ENCODE measurements around the gene ASTN2.

ASTN2 gene

GRCh38 chr9:117083559-117083958 is 331.3 kb downstream of the ASTN2 start:
- no peak for DNase-seq
- H2AFZ ChIP-seq (ENCODE audit: low read depth, low read length) = no peak overlapping the region

DNA sequence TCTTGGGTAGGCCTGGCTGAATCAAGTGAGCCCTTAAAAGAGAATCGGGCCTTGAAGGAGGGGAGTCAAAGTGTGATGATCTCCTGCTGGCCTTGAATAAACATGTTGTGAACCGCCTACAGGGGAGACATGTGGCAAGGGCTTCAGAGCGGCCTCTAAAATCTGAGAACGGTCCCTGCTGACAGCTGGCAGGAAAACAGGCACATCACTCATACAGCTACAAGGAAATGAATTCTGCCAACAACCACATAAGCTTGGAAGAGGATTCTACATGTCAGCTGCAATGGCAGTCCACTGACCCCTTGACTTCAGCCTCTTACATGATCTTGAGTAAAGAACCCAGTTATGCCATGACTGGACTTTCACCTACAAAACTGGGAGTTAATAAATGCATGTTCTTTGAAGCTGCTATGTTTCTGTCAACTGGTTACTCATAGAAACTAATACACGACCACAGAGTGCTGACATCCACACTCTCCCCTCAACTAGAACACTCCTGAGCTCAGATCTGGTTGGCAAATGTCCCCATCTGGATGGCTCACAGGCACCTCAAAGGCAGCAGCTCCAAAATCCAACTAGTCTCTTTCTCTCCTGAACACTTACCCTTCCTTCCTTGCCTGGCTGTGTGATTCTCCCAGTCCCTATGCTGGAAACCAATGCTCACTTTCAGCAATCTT is 333.1 kb downstream of the ASTN2 start:
- H3K9ac ChIP-seq (ENCODE audit: low read depth, low read length) = no peak overlapping the region
- no peaks in the 10 kb centered on the region for H3K79me2 ChIP-seq (ENCODE audit: insufficient read depth, low read length)
- no peak for ATAC-seq (ENCODE audit: insufficient read depth, low read depth)
- no peak overlapping the region for H2AFZ ChIP-seq (ENCODE audit: low read depth, low read length)
- TF ChIP-seq, protein P1, sequence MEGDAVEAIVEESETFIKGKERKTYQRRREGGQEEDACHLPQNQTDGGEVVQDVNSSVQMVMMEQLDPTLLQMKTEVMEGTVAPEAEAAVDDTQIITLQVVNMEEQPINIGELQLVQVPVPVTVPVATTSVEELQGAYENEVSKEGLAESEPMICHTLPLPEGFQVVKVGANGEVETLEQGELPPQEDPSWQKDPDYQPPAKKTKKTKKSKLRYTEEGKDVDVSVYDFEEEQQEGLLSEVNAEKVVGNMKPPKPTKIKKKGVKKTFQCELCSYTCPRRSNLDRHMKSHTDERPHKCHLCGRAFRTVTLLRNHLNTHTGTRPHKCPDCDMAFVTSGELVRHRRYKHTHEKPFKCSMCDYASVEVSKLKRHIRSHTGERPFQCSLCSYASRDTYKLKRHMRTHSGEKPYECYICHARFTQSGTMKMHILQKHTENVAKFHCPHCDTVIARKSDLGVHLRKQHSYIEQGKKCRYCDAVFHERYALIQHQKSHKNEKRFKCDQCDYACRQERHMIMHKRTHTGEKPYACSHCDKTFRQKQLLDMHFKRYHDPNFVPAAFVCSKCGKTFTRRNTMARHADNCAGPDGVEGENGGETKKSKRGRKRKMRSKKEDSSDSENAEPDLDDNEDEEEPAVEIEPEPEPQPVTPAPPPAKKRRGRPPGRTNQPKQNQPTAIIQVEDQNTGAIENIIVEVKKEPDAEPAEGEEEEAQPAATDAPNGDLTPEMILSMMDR (IDR thresholded peaks at IDR 0.05; ENCODE audit: borderline replicate concordance, extremely low read depth, low read length, poor library complexity, severe bottlenecking) = no peak
- TF ChIP-seq EZH2 (IDR thresholded peaks at IDR 0.05; ENCODE audit: borderline replicate concordance, low read depth, low read length, severe bottlenecking) = no peak
- H3K27me3 ChIP-seq (ENCODE audit: insufficient read depth, low read length, poor library complexity) = no peaks in the 10 kb centered on the region
- H4K20me1 ChIP-seq (ENCODE audit: insufficient read depth, low read length) = no peaks in the 10 kb centered on the region
- no peak for DNase-seq
- no peaks in the 10 kb centered on the region for H3K4me1 ChIP-seq (ENCODE audit: insufficient read depth, low read length)
- no peaks in the 10 kb centered on the region for H3K9me3 ChIP-seq (ENCODE audit: insufficient read depth, low read length, severe bottlenecking)
- no peaks in the 10 kb centered on the region for H3K36me3 ChIP-seq (ENCODE audit: insufficient read depth, low read length)
- H3K4me3 ChIP-seq (ENCODE audit: low read depth in 1 of 2, low read length in 2 of 2) = no peak overlapping the region
- no peak overlapping the region for H3K27ac ChIP-seq (ENCODE audit: low read length)
- no peak overlapping the region for H3K4me2 ChIP-seq (ENCODE audit: insufficient read depth, low read length)

More at GRCh38 chr9:117083559-117083958, 331.3 kb downstream of the ASTN2 start:
- Histone ChIP-seq H3K9me3 (ENCODE audit: insufficient read depth, low read length, severe bottlenecking) (no peaks in the 10 kb centered on the region), H3K4me2 (ENCODE audit: insufficient read depth, low read length) (no peak overlapping the region), H3K4me3 (ENCODE audit: low read depth in 1 of 2, low read length in 2 of 2) (no peak overlapping the region), H3K27me3 (ENCODE audit: insufficient read depth, low read length, poor library complexity) (no peaks in the 10 kb centered on the region), H3K36me3 (ENCODE audit: insufficient read depth, low read length) (no peaks in the 10 kb centered on the region), H3K27ac (ENCODE audit: low read length) (no peak overlapping the region), H3K9ac (ENCODE audit: low read depth, low read length) (no peak overlapping the region), H4K20me1 (ENCODE audit: insufficient read depth, low read length) (no peaks in the 10 kb centered on the region), H3K4me1 (ENCODE audit: insufficient read depth, low read length) (no peaks in the 10 kb centered on the region), H3K79me2 (ENCODE audit: insufficient read depth, low read length) (no peaks in the 10 kb centered on the region)
- TF ChIP-seq EZH2 (IDR thresholded peaks at IDR 0.05; ENCODE audit: borderline replicate concordance, low read depth, low read length, severe bottlenecking) = no peak
- ATAC-seq (ENCODE audit: insufficient read depth, low read depth) = no peak

DNA sequence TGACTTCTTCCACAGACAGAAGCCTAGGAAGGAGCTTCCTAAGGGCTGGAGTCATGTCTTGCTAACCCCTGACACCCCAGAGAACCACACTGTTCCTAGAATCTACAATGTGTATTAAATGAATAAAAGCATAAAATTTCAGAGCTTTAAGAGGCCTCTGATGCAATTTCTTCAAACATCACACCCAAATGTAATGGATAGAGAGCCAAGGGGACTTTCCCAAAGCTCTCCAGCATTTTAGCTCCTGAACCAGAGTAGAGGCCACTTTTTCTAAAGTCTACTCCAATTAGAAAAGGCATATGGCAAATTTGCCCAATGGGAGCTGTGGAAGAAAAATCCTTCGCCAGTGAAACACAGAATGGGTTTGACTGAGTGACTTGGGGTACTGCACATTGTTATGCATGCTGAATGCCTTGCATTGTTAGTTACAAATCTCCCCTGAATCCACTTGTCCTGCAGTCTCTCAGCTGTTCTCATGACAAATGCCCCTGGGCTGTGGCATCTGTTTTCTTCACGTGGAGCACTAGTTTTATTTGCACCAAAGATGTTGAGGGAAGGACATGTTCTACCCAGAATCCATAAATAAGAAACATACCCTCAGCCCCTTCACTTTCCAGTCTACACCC is 334.0 kb downstream of the ASTN2 start:
- ATAC-seq (ENCODE audit: insufficient read depth, low read depth) = no peak
- no peaks in the 10 kb centered on the region for H4K20me1 ChIP-seq (ENCODE audit: insufficient read depth, low read length)
- H3K9ac ChIP-seq (ENCODE audit: low read depth, low read length) = no peak overlapping the region
- no peaks in the 10 kb centered on the region for H3K36me3 ChIP-seq (ENCODE audit: insufficient read depth, low read length)
- no peak overlapping the region for H3K4me3 ChIP-seq (ENCODE audit: low read depth in 1 of 2, low read length in 2 of 2)
- no peak for DNase-seq
- no peaks in the 10 kb centered on the region for H3K79me2 ChIP-seq (ENCODE audit: insufficient read depth, low read length)
- H3K9me3 ChIP-seq (ENCODE audit: insufficient read depth, low read length, severe bottlenecking) = no peaks in the 10 kb centered on the region
- H3K4me1 ChIP-seq (ENCODE audit: insufficient read depth, low read length) = no peaks in the 10 kb centered on the region
- no peak for TF ChIP-seq EZH2 (IDR thresholded peaks at IDR 0.05; ENCODE audit: borderline replicate concordance, low read depth, low read length, severe bottlenecking)
- TF ChIP-seq, protein P1 (IDR thresholded peaks at IDR 0.05; ENCODE audit: borderline replicate concordance, extremely low read depth, low read length, poor library complexity, severe bottlenecking) = no peak
- no peaks in the 10 kb centered on the region for H3K27me3 ChIP-seq (ENCODE audit: insufficient read depth, low read length, poor library complexity)
- no peak overlapping the region for H2AFZ ChIP-seq (ENCODE audit: low read depth, low read length)
- H3K27ac ChIP-seq (ENCODE audit: low read length) = no peak overlapping the region
- no peak overlapping the region for H3K4me2 ChIP-seq (ENCODE audit: insufficient read depth, low read length)

GRCh38 chr9:117076571-117077290 is 338.1 kb downstream of the ASTN2 start:
- TF ChIP-seq, protein P1 (IDR thresholded peaks at IDR 0.05; ENCODE audit: borderline replicate concordance, extremely low read depth, low read length, poor library complexity, severe bottlenecking) = no peak
- TF ChIP-seq EZH2 (IDR thresholded peaks at IDR 0.05; ENCODE audit: borderline replicate concordance, low read depth, low read length, severe bottlenecking) = no peak
- no peaks in the 10 kb centered on the region for H3K79me2 ChIP-seq (ENCODE audit: insufficient read depth, low read length)
- no peaks in the 10 kb centered on the region for H3K27me3 ChIP-seq (ENCODE audit: insufficient read depth, low read length, poor library complexity)
- no peak for DNase-seq
- no peak overlapping the region for H3K4me2 ChIP-seq (ENCODE audit: insufficient read depth, low read length)
- no peaks in the 10 kb centered on the region for H3K9me3 ChIP-seq (ENCODE audit: insufficient read depth, low read length, severe bottlenecking)
- no peak overlapping the region for H3K9ac ChIP-seq (ENCODE audit: low read depth, low read length)
- H3K27ac ChIP-seq (ENCODE audit: low read length) = no peak overlapping the region
- H3K36me3 ChIP-seq (ENCODE audit: insufficient read depth, low read length) = no peaks in the 10 kb centered on the region
- H2AFZ ChIP-seq (ENCODE audit: low read depth, low read length) = no peak overlapping the region
- ATAC-seq (ENCODE audit: insufficient read depth, low read depth) = no peak
- no peaks in the 10 kb centered on the region for H3K4me1 ChIP-seq (ENCODE audit: insufficient read depth, low read length)
- H3K4me3 ChIP-seq (ENCODE audit: low read depth in 1 of 2, low read length in 2 of 2) = no peak overlapping the region
- H4K20me1 ChIP-seq (ENCODE audit: insufficient read depth, low read length) = no peaks in the 10 kb centered on the region

Data from DND-41 (cell line).